ENCODE results near the gene IREB2.

IREB2 gene

GRCh38 chr15:78550815-78551214 is 112.8 kb downstream of the IREB2 start:
- DNase-seq (ENCODE audit: low read depth) = no peak

Data from amniotic epithelial cell (primary cell).